H1 (cell line): ENCODE data around the gene ITGB2. TPM values are rescaled to one million over a fixed set of nuclear protein-coding genes. Genes with fewer than 3 reads are reported as not detected.

Source experiments
- BCL11A ChIP-seq, 2 experiments: IDR thresholded peaks; one replicate each; pipeline ENCODE4 v1.6.1; 2011; ENCODE audit warnings: low read depth in 2 of 2, low read length in 2 of 2, mild to moderate bottlenecking in 2 of 2
- CTBP2 ChIP-seq: IDR thresholded peaks from 2 replicates; pipeline ENCODE4 v1.7.0; 2011; ENCODE audit warnings: borderline replicate concordance, mild to moderate bottlenecking, moderate library complexity, mixed read lengths, low read length; ENCODE audit not compliant: insufficient read depth, insufficient read length
- HDAC6 ChIP-seq: IDR thresholded peaks from one replicate; pipeline ENCODE4 v1.7.1; 2012; ENCODE audit warnings: low read depth, mild to moderate bottlenecking, inconsistent platforms, low read length, moderate library complexity
- MAFK ChIP-seq: IDR thresholded peaks from 2 replicates; pipeline ENCODE4 v1.6.1; 2012; ENCODE audit warnings: low read depth, mild to moderate bottlenecking, improper control_type of control experiment, low read length
- POLR2AphosphoS5 ChIP-seq: IDR thresholded peaks from 2 replicates; pipeline ENCODE4 v1.6.1; 2011; ENCODE audit warnings: low read depth, low read length
- TAF7 ChIP-seq: optimal IDR thresholded peaks from 2 replicates; pipeline ENCODE3; 2011; ENCODE audit warnings: low read depth, mild to moderate bottlenecking, inconsistent platforms, low read length, moderate library complexity, borderline replicate concordance
- polyA plus RNA-seq, 7 experiments: library from polyadenylated mRNA; depleted of rRNA in 3 of 7; stranded (reverse) in 5 of 7; unstranded in 2 of 7; fragments of >200 nt in 5 of 7; fragments of 200-250 nt in 2 of 7; gene quantifications; 1 replicate in 5 of 7; 2 replicates in 1 of 7; 4 replicates in 1 of 7; pipeline versions ENCODE4 v1.2.1 to v1.2.3, GENCODE V29; 2011 to 2013; ENCODE audit warnings: missing spikeins in 2 of 7, mixed read lengths in 2 of 7
- total RNA-seq: library from RNA; stranded (reverse); fragmentation: NEBNext Ultra II Directional; extraction: Animal tissue kit (Norgen Biotek cat#: 25700); gene quantifications from 2 replicates; pipeline ENCODE4 v1.2.1, GENCODE V29; 2021

The ITGB2 gene
- total and polyA plus RNA-seq, 2 of the 8 experiments (the other 6 are each of a cell fraction or from before 2014, with no cell fraction given) = 0.24 to 0.63 TPM

GRCh38 chr21:44924606-44925377 is 4.1 kb upstream of the ITGB2 start (continued):
- TF ChIP-seq CTBP2 = no peak
- no peak for TF ChIP-seq TAF7
- no peak for TF ChIP-seq BCL11A (IDR thresholded peaks at IDR 0.05; ENCODE audit: low read depth in 2 of 2, low read length in 2 of 2)
- no peak for TF ChIP-seq POLR2AphosphoS5
- no peak for TF ChIP-seq HDAC6
- no peak for TF ChIP-seq MAFK
